ENCODE results near the gene PMEPA1. TPM values are rescaled to one million over a fixed set of nuclear protein-coding genes. Genes with fewer than 3 reads are reported as not detected.

The PMEPA1 gene
- total RNA-seq, 6 donors from 2014 or later, result 2.1 to 60.9 (median 17.6) TPM

DNA sequence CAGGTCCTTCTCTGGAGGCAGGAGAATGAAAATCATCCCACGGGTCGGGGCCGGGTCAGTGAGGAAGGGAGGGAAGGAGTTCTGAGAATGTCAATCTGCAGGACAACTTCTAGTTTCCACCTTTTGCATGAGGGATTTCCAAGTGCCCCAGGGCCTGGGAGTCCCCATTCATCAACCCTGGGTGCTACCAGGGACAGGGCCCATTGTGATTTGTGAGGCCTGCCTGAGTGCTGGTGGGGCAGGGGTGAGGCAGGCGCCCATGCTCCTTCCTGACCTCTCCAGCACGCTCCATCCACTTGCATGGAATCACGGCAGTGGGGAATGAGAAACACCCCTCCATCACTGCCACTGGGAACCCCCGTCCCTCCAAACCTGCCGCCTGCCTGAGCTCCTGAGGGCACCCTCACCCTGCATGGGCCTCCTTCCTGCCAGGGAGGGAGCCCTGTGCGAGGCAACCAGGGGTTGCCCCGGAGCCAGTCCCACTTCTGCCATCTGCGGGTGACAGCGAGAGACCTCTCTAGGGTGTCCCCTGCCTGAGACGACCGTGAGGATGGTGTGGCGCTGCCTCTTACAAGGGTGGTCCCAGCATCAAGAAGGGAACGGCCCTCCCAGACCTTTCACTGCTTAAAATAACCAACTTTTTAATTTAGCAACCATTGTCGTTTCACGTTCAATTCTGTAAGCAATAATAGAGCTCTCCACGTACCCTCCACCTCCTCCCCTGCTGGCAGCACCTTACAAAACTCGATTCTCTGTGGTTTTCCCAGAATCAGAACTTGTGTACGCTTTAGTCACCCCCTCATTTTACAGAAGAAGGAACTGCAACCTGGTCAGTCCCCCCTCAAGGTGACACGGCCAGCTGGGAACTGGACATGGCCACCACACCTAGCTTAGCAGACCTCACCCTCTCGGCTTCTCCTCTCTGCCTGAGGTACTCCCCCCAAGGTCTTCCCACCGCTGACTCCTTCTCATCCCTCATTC, 28.6 kb downstream of the PMEPA1 start:
- peaks cover 7 to 25% (median 12%) of the 10 kb centered on the region in 4 donors for H3K4me1 ChIP-seq
- H3K27me3 ChIP-seq, result no peaks in the 10 kb centered on the region
- H3K36me3 ChIP-seq, result no peaks in the 10 kb centered on the region
- WGBS, 2 donors, result 75 to 78% methylated on average over 17 to 24 of the region's 24 CpGs
- DNase-seq (peak in 1 of 2 donors; percentile 47), ATAC-seq (ENCODE audit: low FRiP score in 2 of 2) (peak in 1 of 2 donors; percentile 3)
- H3K4me3 ChIP-seq, result no peak overlapping the region
- no peak for TF ChIP-seq EP300 (IDR thresholded peaks at IDR 0.05)
- no peak for TF ChIP-seq POLR2A (IDR thresholded peaks at IDR 0.05)
- TF ChIP-seq POLR2AphosphoS5 (IDR thresholded peaks at IDR 0.05), result no peak
- no peak for TF ChIP-seq CTCF (IDR thresholded peaks at IDR 0.05)
- H3K27ac ChIP-seq, result no peak overlapping the region
- no peaks in the 10 kb centered on the region for H3K9me3 ChIP-seq

GRCh38 chr20:57680131-57680716, 29.6 kb downstream of the PMEPA1 start:
- H3K4me1 ChIP-seq, result peaks cover 7 to 25% (median 9%) of the 10 kb centered on the region in 4 donors
- no peaks in the 10 kb centered on the region for H3K36me3 ChIP-seq
- H3K9me3 ChIP-seq, result no peaks in the 10 kb centered on the region
- no peaks in the 10 kb centered on the region for H3K27me3 ChIP-seq
- ATAC-seq (ENCODE audit: low FRiP score in 2 of 2), result no peak
- WGBS, 2 donors, result 51 to 58% methylated on average over 7 to 10 of the region's 12 CpGs
- TF ChIP-seq EP300 (IDR thresholded peaks at IDR 0.05), result no peak
- TF ChIP-seq CTCF (IDR thresholded peaks at IDR 0.05), result no peak
- no peak for TF ChIP-seq POLR2A (IDR thresholded peaks at IDR 0.05)
- no peak for TF ChIP-seq POLR2AphosphoS5 (IDR thresholded peaks at IDR 0.05)
- no peak overlapping the region for H3K4me3 ChIP-seq
- H3K27ac ChIP-seq, result no peak overlapping the region
- no peak for DNase-seq

DNA sequence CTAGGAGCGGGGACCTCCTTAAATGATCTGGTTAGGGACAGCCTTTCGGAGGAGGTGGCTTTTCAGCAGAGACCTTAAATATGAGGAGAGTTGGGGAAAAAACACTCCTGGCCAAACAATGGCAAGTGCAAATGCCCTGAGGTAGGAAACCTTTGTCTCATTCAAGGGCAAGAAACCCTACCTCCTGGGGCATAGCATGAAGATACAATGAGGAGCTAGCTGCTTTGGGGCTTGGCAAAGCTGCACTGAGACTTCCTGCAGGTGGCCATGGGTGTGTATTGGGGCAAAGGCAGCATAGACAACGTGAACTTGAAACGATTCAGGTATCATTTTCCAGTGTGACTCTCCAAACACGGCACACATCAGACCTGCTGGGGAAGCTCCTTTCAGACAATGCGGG, 30.7 kb downstream of the PMEPA1 start:
- Histone ChIP-seq H3K36me3 (no peaks in the 10 kb centered on the region), H3K27me3 (no peaks in the 10 kb centered on the region), H3K4me1 (peaks cover 7 to 27% (median 9%) of the 10 kb centered on the region in 4 donors), H3K27ac (no peak overlapping the region), H3K4me3 (no peak overlapping the region), H3K9me3 (no peaks in the 10 kb centered on the region)
- WGBS, 2 donors, result 91 to 95% methylated on average over 4 to 6 of the region's 6 CpGs
- TF ChIP-seq CTCF (IDR thresholded peaks at IDR 0.05) (no peak), POLR2AphosphoS5 (IDR thresholded peaks at IDR 0.05) (no peak), POLR2A (IDR thresholded peaks at IDR 0.05) (no peak)
- ATAC-seq (ENCODE audit: low FRiP score in 2 of 2), result no peak
- DNase-seq, result no peak

DNA sequence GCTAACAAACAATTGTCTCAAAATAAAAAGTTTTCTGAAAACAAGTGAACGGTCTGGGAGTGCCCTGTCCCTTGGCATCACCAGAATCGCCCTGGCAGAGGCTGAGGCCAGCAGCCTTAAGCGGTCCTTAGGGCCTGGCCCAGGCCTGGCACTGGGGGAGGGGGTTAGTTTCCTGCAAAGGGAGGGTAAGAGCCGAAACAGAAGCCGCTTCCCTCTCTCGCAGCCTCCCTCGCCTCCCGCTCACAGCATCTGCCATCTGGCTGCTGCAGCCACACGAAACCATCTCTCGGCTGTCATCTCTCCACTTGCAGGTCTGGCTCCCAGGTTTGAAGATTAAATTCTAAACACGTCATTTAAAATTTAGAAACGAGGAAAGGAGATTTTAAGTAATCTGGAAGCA, 31.5 kb downstream of the PMEPA1 start:
- 78% methylated on average over 12 of the region's 12 CpGs for WGBS, 2 donors
- Histone ChIP-seq H3K4me3 (no peak overlapping the region), H3K27me3 (no peaks in the 10 kb centered on the region), H3K36me3 (no peaks in the 10 kb centered on the region), H3K4me1 (peaks cover 7 to 28% (median 9%) of the 10 kb centered on the region in 4 donors), H3K9me3 (no peaks in the 10 kb centered on the region), H3K27ac (no peak overlapping the region)
- ATAC-seq (ENCODE audit: low FRiP score in 2 of 2), result no peak
- TF ChIP-seq CTCF (IDR thresholded peaks at IDR 0.05), result no peak
- TF ChIP-seq POLR2AphosphoS5 (IDR thresholded peaks at IDR 0.05), result no peak
- TF ChIP-seq POLR2A (IDR thresholded peaks at IDR 0.05), result no peak
- no peak for TF ChIP-seq EP300 (IDR thresholded peaks at IDR 0.05)
- DNase-seq, result no peak
